HG02884 (cell line): ENCODE data around the gene LTBP1.
"Not testable (repeated sequence)": the region's sequence is repeated elsewhere in the genome, so short reads cannot be mapped to it uniquely, and the experiment has no call there.

Experiments used
- ATAC-seq: cut with Tn5 transposase; IDR thresholded peaks from one replicate; pipeline ENCODE4 v1.9.1; 2021; ENCODE audit warnings: mild to moderate bottlenecking, moderate library complexity; ENCODE audit not compliant: unreplicated experiment

The LTBP1 gene

GRCh38 chr2:32958821-32959220, 12.1 kb downstream of the LTBP1 start:
- ATAC-seq = no peak

DNA sequence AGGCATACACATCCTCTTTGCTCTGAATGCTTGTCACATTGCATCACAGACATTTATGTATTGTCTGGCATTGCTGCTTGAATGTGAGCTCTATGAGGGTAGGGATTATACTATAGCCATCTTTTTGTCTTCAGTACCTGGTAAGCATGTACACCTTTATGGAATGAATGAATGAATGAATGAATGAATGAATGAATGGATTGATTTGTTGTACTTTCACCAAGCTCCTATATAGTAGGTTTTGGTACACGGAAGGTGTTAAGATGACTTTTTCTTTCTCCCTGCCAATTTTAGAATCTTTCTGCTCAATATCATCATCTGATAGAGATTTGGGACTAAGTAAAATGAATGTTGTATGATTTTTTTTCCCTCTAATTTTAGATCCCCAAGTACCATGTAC, 13.5 kb downstream of the LTBP1 start:
- ATAC-seq = no peak

- no peak for ATAC-seq
Measured at GRCh38 chr2:32960647-32961403, 14.1 kb downstream of the LTBP1 start.

GRCh38 chr2:32962690-32963089, 15.9 kb downstream of the LTBP1 start:
- no peak for ATAC-seq

DNA sequence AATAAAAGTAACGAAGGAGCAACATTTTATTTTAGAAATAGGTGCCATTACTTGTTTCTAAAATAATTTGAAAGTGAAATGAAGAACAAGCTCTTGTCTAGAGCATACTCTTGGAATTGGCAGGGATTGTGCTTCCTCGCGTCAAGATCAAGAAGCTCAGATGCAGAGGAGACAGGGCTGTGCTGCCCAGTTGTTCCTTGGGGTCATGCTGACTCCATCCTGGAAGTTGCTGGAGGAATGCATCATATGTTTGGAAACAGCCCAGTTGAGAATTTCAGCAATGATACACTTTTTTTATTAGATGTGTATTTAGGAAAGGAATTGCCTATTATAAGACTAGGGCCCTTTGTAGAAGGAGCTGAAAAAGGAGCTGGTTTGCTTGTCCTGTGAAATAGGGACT, 17.2 kb downstream of the LTBP1 start:
- no peak for ATAC-seq

GRCh38 chr2:32965523-32966171, 18.9 kb downstream of the LTBP1 start:
- no peak for ATAC-seq

GRCh38 chr2:32969444-32970162, 22.9 kb downstream of the LTBP1 start:
- ATAC-seq = no peak

- ATAC-seq = not testable (repeated sequence)
Measured at GRCh38 chr2:32973772-32974171, 27.0 kb downstream of the LTBP1 start.

DNA sequence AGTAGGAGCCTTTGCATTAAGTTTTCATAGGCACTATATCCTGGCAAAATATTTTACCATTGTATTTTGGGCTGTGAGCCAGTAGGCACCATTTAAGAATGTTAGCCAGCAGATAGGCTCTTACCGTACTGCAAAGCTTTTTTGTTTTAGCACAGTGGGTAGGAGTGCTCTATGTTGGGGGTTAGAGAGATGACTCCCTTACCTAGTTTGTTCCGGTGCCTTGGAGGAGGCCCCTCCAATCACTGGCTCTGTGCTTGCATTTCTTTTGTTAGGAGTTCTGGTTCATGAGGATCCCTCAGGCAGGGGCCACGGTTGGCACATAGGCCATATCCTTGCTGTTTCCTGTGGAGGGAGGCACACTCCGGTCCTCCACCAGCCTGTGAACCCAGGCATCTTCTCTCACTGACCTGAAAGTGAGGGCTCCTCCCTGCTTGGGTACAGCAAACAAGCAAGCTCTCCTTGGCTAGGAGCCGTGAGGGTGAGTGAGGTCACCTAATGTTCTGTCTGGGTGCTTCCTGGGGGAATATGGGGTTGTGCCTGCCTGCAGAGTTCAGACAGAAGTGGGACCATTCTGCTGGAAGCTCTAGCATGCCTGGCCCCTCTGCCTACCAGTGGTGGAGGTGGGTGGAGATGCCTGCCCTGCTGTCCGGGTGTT, 29.8 kb downstream of the LTBP1 start:
- ATAC-seq = no peak

GRCh38 chr2:32977228-32977758, 30.5 kb downstream of the LTBP1 start:
- ATAC-seq = no peak

DNA sequence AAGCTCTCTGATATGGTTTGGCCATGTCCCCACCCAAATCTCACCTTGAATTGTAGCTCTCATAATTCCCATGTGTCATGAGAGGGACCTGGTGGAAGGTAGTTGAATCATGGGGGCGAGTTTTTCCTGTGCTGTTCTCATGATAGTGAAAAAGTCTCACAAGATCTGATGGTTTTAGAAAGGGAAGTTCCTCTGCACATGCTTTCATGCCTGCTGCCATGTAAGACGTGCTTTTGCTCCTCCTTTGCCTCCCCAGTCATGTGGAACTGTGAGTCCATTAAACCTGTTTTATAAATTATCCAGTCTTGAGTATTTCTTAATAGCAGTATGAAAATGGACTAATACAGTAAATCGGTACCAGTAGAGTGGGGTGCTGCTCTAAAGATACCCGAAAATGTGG, 34.9 kb downstream of the LTBP1 start:
- ATAC-seq = no peak

- not testable (repeated sequence) for ATAC-seq
Measured at GRCh38 chr2:32983193-32983924, 36.6 kb downstream of the LTBP1 start.

DNA sequence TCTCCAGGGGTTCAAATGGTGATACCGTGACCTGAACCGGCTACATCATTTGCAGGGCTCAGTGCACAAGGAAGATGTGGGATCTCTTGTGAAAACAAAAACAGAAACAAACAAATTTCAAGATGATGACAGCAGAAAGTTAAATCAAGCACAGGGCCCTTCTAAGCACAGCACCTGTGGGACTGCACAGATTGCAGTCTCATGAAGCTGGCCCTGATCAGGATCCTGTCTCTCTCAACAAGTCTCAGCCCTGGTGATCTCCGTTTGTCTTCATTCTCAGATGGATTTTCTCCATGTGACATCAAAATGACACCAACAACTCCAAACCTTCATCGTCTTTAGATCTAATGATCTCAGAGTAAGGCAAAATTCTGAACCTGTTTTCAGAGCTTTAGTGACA, 39.7 kb downstream of the LTBP1 start:
- no peak for ATAC-seq

GRCh38 chr2:32988525-32988924, 41.8 kb downstream of the LTBP1 start:
- no peak for ATAC-seq

- no peak for ATAC-seq
Measured at GRCh38 chr2:32990556-32990955, 43.8 kb downstream of the LTBP1 start.

DNA sequence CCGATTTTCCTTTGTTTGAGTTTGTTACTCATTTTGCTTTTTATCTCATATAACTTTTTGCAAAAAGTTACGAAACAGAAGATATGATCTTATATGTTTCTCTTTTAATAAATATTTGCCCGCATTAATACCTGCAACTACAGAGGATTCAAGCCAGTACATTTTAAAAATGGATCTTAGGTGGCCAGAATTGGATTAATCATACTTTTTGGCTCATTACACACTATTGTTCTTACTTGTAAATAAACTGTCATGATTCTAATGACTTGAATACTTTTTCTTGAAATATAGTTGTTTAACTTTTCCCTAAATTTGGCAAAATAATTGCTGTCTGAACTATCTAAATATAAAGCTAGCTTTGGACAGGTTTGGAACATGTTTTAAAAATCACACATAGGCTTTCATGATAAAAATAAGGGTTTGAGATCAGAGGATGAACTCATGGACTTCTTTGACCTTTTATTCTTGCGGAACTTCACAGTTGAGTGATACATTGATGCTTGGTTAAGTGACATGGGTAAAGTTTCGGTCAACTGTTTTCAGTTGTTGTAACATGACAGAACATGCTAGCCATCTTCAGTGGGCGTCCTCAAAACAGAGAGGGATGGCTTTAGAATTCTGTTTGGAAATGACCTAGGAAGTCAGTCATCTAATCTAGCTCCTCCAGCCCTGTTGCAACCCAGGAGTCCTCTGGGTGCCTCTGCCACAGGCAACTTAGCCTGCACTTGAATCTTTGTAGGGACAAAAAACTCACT, 44.5 kb downstream of the LTBP1 start:
- no peak for ATAC-seq

DNA sequence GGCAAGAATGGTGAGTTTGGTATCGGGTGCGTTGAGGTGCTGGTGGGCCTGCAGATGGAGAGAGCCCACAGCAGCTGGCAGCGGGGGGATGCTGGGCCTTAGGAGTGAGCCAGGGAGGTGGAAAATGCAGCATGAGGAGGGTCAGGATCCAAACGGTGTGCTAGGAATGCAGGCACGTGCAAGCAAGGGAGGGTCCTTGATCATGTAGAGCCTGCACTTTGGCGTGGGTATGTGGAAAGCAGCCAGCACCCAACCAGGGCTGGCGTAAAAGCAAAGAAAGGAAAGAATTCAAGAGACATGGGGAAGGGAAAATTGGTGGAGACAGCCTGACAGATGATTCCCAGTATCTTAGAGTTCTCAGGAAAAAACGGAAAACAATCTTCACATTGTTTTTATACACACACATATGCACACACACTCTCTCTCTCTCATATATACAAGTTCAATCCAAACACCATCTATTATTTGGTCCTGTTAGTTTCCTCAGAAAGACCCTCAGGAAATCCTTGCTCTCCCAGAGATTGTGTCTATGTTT, 46.3 kb downstream of the LTBP1 start:
- ATAC-seq = no peak

- no peak for ATAC-seq
Measured at GRCh38 chr2:32997705-32998104, 51.0 kb downstream of the LTBP1 start.

GRCh38 chr2:33000986-33001385, 54.2 kb downstream of the LTBP1 start:
- no peak for ATAC-seq

DNA sequence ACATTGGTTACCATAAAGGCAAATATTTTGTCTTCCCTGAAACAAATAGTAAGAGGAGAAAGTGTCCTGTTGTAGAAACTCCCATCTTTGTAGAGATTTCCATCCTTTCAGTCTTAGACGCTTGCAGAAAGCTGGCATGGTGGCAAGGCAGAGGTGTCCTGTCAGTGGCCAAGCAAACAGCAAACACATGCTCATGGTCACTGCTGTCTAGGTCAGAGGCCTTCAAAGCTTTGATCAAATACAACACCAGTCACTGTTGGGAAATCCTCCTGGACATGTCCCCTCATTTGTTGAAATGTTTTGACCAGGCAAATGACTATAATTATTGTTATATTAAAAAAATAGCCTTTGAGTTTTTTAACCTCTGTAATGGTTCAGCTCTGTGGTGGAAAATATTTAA, 55.1 kb downstream of the LTBP1 start:
- no peak for ATAC-seq
